MM.1S (cell line): ENCODE data around the gene SOX11.
"Not testable (repeated sequence)": the region's sequence is repeated elsewhere in the genome, so short reads cannot be mapped to it uniquely, and the experiment has no call there.

Experiments used
- DNase-seq: peaks from one replicate; pipeline ENCODE4 v3.0.0-alpha.2; 2015
- H2AFZ ChIP-seq: fragments of 300-600 bp; sonication (generic); 2 replicates; pipeline ENCODE4 v1.6.0; 2016; ENCODE audit warnings: antibody characterized with exemption, low read length
- H3F3A ChIP-seq: fragments of 300-600 bp; sonication (generic); 2 replicates; pipeline ENCODE4 v1.6.1; 2016; ENCODE audit warnings: mild to moderate bottlenecking, antibody characterized with exemption, low read length, moderate library complexity, mixed read lengths; ENCODE audit not compliant: insufficient read depth
- H3K27ac ChIP-seq: fragments of 300-600 bp; sonication (generic); 2 replicates; pipeline ENCODE4 v1.5.1; 2016; ENCODE audit warnings: mild to moderate bottlenecking, low read length
- H3K27me3 ChIP-seq: fragments of 300-600 bp; sonication (generic); replicated peaks from 2 replicates; pipeline ENCODE4 v1.6.0; 2016; ENCODE audit warnings: low read length; ENCODE audit not compliant: insufficient read depth
- H3K36me3 ChIP-seq: fragments of 300-600 bp; sonication (generic); replicated peaks from 2 replicates; pipeline ENCODE4 v1.6.1; 2016; ENCODE audit warnings: mild to moderate bottlenecking, low read length, mixed read lengths; ENCODE audit not compliant: insufficient read depth
- H3K4me1 ChIP-seq: fragments of 300-600 bp; sonication (generic); 2 replicates; pipeline ENCODE4 v1.6.1; 2016; ENCODE audit warnings: low read length, mixed read lengths
- H3K4me2 ChIP-seq: fragments of 300-600 bp; sonication (generic); 2 replicates; pipeline ENCODE4 v1.6.0; 2016; ENCODE audit warnings: low read depth, low read length
- H3K4me3 ChIP-seq: fragments of 300-600 bp; sonication (generic); 2 replicates; pipeline ENCODE4 v1.5.1; 2016; ENCODE audit warnings: low read length, mixed read lengths
- H3K79me2 ChIP-seq: fragments of 300-600 bp; sonication (generic); 2 replicates; pipeline ENCODE4 v1.6.1; 2016; ENCODE audit warnings: mixed run types, low read length, mixed read lengths
- H3K9ac ChIP-seq: fragments of 300-600 bp; sonication (generic); 2 replicates; pipeline ENCODE4 v1.6.1; 2016; ENCODE audit warnings: low read length, mixed read lengths
- H3K9me2 ChIP-seq: fragments of 300-600 bp; sonication (generic); replicated peaks from 2 replicates; pipeline ENCODE4 v1.6.1; 2016; ENCODE audit warnings: mild to moderate bottlenecking, low read length, mixed read lengths; ENCODE audit not compliant: insufficient read depth
- H3K9me3 ChIP-seq: fragments of 300-600 bp; sonication (generic); replicated peaks from 2 replicates; pipeline ENCODE4 v1.6.1; 2016; ENCODE audit warnings: mild to moderate bottlenecking, low read length, mixed read lengths; ENCODE audit not compliant: insufficient read depth
- H4K20me1 ChIP-seq: fragments of 300-600 bp; sonication (generic); 2 replicates; pipeline ENCODE4 v1.6.1; 2016; ENCODE audit warnings: mild to moderate bottlenecking, low read length, moderate library complexity, mixed read lengths; ENCODE audit not compliant: insufficient read depth
- CTCF ChIP-seq: fragments of 300-600 bp; sonication (generic); IDR thresholded peaks from 2 replicates; pipeline ENCODE4 v1.5.1; 2016; ENCODE audit warnings: antibody characterized with exemption, low read length, mixed read lengths
- EZH2 ChIP-seq: fragments of 300-600 bp; sonication (generic); optimal IDR thresholded peaks from 2 replicates; pipeline ENCODE3; 2017; ENCODE audit warnings: low read depth, mild to moderate bottlenecking, antibody characterized with exemption, low read length, mixed read lengths
- EZH2phosphoT487 ChIP-seq: fragments of 300-600 bp; sonication (generic); IDR thresholded peaks from 2 replicates; pipeline ENCODE4 v1.6.1; 2018; ENCODE audit warnings: antibody characterized with exemption, low read length

Gene SOX11

GRCh38 chr2:5691985-5692529, at the start of gene SOX11:
Gene SOX11, plus strand, starts transcription at chr2:5692384. Its CDS starts 338 bp downstream, at chr2:5692722.
- Histone ChIP-seq H3K79me2 (no peaks in the 10 kb centered on the region), H3K27ac (no peak within 1 kb of the TSS), H3K4me1 (no peaks in the 10 kb centered on the region), H3F3A (peaks cover 15% of the 10 kb centered on the region; the same call in 1 of the 2 replicates), H2AFZ (no peak within 1 kb of the TSS), H3K9ac (no peak within 1 kb of the TSS), H3K9me3 (no peaks in the 10 kb centered on the region), H3K27me3 (no peaks in the 10 kb centered on the region), H4K20me1 (no peaks in the 10 kb centered on the region), H3K36me3 (no peaks in the 10 kb centered on the region), H3K9me2 (no peaks in the 10 kb centered on the region), H3K4me3 (no peak within 1 kb of the TSS), H3K4me2 (no peak within 1 kb of the TSS)
- DNase-seq: no peak
- TF ChIP-seq EZH2 (no peak), EZH2phosphoT487 (no peak), CTCF (no peak)

GRCh38 chr2:5652734-5653133, 39.5 kb upstream of the SOX11 start:
- not testable (repeated sequence) for DNase-seq

GRCh38 chr2:5653756-5654155, 38.4 kb upstream of the SOX11 start:
- H3K4me1 ChIP-seq, DNase-seq, H3K36me3 ChIP-seq, H3K27ac ChIP-seq, H3K9me3 ChIP-seq, H3K4me2 ChIP-seq, H3K9ac ChIP-seq, H3F3A ChIP-seq, H3K4me3 ChIP-seq, H4K20me1 ChIP-seq, H2AFZ ChIP-seq, H3K9me2 ChIP-seq, H3K27me3 ChIP-seq, H3K79me2 ChIP-seq: not testable (repeated sequence)

More at GRCh38 chr2:5652734-5653133, 39.5 kb upstream of the SOX11 start:
- H3K9me3 ChIP-seq, H4K20me1 ChIP-seq, H3K4me2 ChIP-seq, H2AFZ ChIP-seq, H3F3A ChIP-seq, H3K27me3 ChIP-seq, H3K79me2 ChIP-seq, H3K9ac ChIP-seq, H3K36me3 ChIP-seq, H3K27ac ChIP-seq, H3K4me3 ChIP-seq, H3K4me1 ChIP-seq, H3K9me2 ChIP-seq: not testable (repeated sequence)

- no peaks in the 10 kb centered on the region for H3K9me3 ChIP-seq
- 0 out of 2 replicates have a peak, but pooled peaks cover 3% of the 10 kb centered on the region for H3F3A ChIP-seq
- no peak overlapping the region for H3K9ac ChIP-seq
- H3K27me3 ChIP-seq: no peaks in the 10 kb centered on the region
- H3K79me2 ChIP-seq: no peaks in the 10 kb centered on the region
- H4K20me1 ChIP-seq: no peaks in the 10 kb centered on the region
- peaks cover 8% of the 10 kb centered on the region for H3K4me1 ChIP-seq
- no peak overlapping the region for H3K4me3 ChIP-seq
- H3K27ac ChIP-seq: no peak overlapping the region
- no peaks in the 10 kb centered on the region for H3K9me2 ChIP-seq
- no peak overlapping the region for H3K4me2 ChIP-seq
- H3K36me3 ChIP-seq: no peaks in the 10 kb centered on the region
- no peak overlapping the region for H2AFZ ChIP-seq
- TF ChIP-seq EZH2 (no peak), EZH2phosphoT487 (no peak), CTCF (no peak)
- DNase-seq: no peak
These were observed 35.0 kb upstream of the SOX11 start for GRCh38 chr2:5657231-5657630.
